ENCODE results near the gene GPR157. TPM values are rescaled to one million over a fixed set of nuclear protein-coding genes. Genes with fewer than 3 reads are reported as not detected.

The GPR157 gene
- 1 to 10 TPM; 5.4 to 7.0 TPM for total RNA-seq

GRCh38 chr1:9128520-9129265, at the start of gene GPR157:
TSS of gene GPR157 (minus strand) at chr1:9129102. CDS start at chr1:9129027, 75 bp downstream.
- H3K36me3 ChIP-seq: no peaks in the 10 kb centered on the region
- ATAC-seq (ENCODE audit: insufficient number of reproducible peaks, low FRiP score, low read depth) (peak; percentile 80), DNase-seq (ENCODE audit: low spot score) (peak; percentile 45)
- H3K27me3 ChIP-seq (replicated peaks; ENCODE audit: insufficient read depth): no peaks in the 10 kb centered on the region
- TF ChIP-seq, protein P1, sequence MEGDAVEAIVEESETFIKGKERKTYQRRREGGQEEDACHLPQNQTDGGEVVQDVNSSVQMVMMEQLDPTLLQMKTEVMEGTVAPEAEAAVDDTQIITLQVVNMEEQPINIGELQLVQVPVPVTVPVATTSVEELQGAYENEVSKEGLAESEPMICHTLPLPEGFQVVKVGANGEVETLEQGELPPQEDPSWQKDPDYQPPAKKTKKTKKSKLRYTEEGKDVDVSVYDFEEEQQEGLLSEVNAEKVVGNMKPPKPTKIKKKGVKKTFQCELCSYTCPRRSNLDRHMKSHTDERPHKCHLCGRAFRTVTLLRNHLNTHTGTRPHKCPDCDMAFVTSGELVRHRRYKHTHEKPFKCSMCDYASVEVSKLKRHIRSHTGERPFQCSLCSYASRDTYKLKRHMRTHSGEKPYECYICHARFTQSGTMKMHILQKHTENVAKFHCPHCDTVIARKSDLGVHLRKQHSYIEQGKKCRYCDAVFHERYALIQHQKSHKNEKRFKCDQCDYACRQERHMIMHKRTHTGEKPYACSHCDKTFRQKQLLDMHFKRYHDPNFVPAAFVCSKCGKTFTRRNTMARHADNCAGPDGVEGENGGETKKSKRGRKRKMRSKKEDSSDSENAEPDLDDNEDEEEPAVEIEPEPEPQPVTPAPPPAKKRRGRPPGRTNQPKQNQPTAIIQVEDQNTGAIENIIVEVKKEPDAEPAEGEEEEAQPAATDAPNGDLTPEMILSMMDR (IDR thresholded peaks at IDR 0.05): no peak
- peak within 1 kb of the TSS; percentile 88 to 90 for H3K27ac ChIP-seq
- peaks cover 10 to 31% of the 10 kb centered on the region in 2 donors for H3K4me1 ChIP-seq (ENCODE audit: control insufficient read depth in 1 of 2, low read depth in 2 of 2)
- no peaks in the 10 kb centered on the region for H3K9me3 ChIP-seq
- peak within 1 kb of the TSS; percentile 86 for H3K4me3 ChIP-seq

DNA sequence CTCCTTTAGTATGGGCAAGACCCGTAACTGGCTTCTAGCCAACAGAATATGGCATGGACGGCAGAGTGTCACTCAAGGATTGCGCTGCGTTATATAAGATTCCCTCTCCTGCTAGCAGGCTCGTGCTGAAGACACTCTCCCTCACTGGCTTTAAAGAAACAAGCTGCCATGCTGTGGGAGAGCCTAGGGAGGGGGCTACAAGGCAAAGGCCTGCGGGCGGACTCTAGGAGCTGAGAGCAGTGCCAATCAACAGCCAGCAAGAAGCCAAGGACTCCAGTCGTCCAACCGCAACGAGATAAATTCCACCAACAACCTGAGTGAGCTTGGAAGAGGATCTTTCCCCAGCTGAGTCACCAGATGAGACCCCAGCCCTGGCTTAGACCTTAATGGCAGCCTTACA, 45.9 kb upstream of the GPR157 start:
- Histone ChIP-seq H3K27ac (peak overlapping the region in 1 of 2 donors; percentile 45), H3K4me1 (ENCODE audit: control insufficient read depth in 1 of 2, low read depth in 2 of 2) (peaks cover 8 to 20% of the 10 kb centered on the region in 2 donors), H3K36me3 (no peaks in the 10 kb centered on the region), H3K9me3 (no peaks in the 10 kb centered on the region), H3K27me3 (replicated peaks; ENCODE audit: insufficient read depth) (no peaks in the 10 kb centered on the region), H3K4me3 (no peak overlapping the region)
- DNase-seq (ENCODE audit: low spot score): no peak
- ATAC-seq (ENCODE audit: insufficient number of reproducible peaks, low FRiP score, low read depth): no peak
- TF ChIP-seq, protein P1 (IDR thresholded peaks at IDR 0.05): no peak

DNA sequence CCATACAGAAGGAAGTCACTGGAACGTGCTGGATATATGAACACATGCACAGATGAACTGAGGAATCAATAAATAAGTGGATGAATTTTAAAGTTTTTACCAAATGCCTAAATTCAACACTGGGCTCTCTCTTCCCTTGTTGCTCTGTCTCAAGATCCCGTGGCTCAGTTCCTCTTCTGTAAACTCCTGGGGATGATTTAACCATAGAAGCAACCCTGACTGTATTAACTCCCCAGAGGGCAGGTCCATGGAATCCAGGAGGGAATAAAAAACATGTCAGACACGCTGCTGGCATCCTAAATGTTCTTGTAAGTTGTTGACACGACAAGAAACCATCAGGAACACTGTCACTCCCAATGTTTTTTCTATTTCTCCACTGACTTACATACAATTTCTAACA, 45.3 kb upstream of the GPR157 start:
- TF ChIP-seq, protein P1 (IDR thresholded peaks at IDR 0.05): no peak
- ATAC-seq (ENCODE audit: insufficient number of reproducible peaks, low FRiP score, low read depth) (no peak), DNase-seq (ENCODE audit: low spot score) (no peak)
- Histone ChIP-seq H3K4me1 (ENCODE audit: control insufficient read depth in 1 of 2, low read depth in 2 of 2) (peaks cover 8 to 17% of the 10 kb centered on the region in 2 donors), H3K27me3 (replicated peaks; ENCODE audit: insufficient read depth) (no peaks in the 10 kb centered on the region), H3K36me3 (no peaks in the 10 kb centered on the region), H3K9me3 (no peaks in the 10 kb centered on the region), H3K4me3 (no peak overlapping the region), H3K27ac (peak overlapping the region in 1 of 2 donors; percentile 45)

DNA sequence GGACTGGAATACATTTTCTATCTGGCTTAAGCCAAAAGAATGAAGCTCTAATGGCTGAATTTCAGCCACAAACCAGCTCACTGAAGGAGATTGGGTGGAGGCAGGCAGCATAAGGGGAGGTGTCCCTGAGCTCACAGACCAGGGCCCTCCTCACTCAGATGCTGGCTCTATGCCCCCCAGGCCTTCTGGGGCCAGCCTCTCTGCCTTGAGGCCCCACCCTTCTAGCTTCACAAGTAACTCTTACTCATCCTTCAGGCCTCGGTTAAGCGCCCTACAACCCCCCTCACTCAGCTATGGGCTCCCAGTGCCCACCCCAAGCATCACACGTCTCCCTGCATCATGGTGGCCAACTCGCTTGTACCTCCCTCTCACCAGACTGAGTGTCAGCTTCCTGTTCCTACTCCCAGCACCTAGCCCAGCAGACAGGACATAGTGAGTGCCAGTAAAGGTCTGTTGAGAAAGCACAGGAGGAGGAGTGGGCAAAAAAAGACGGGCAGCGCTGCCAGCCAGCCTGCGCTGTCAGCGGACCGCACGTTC, 40.8 kb upstream of the GPR157 start:
- Histone ChIP-seq H3K36me3 (no peaks in the 10 kb centered on the region), H3K4me1 (ENCODE audit: control insufficient read depth in 1 of 2, low read depth in 2 of 2) (peaks cover 5 to 14% of the 10 kb centered on the region in 2 donors), H3K9me3 (no peaks in the 10 kb centered on the region), H3K4me3 (no peak overlapping the region), H3K27me3 (replicated peaks; ENCODE audit: insufficient read depth) (no peaks in the 10 kb centered on the region), H3K27ac (no peak overlapping the region)
- no peak for ATAC-seq (ENCODE audit: insufficient number of reproducible peaks, low FRiP score, low read depth)
- TF ChIP-seq, protein P1 (IDR thresholded peaks at IDR 0.05): no peak
- DNase-seq (ENCODE audit: low spot score): no peak

GRCh38 chr1:9167638-9168037, 38.7 kb upstream of the GPR157 start:
- DNase-seq (ENCODE audit: low spot score) (no peak), ATAC-seq (ENCODE audit: insufficient number of reproducible peaks, low FRiP score, low read depth) (no peak)
- TF ChIP-seq, protein P1 (IDR thresholded peaks at IDR 0.05): no peak
- Histone ChIP-seq H3K4me1 (ENCODE audit: control insufficient read depth in 1 of 2, low read depth in 2 of 2) (peaks cover 22 to 28% of the 10 kb centered on the region in 2 donors), H3K36me3 (no peaks in the 10 kb centered on the region), H3K4me3 (no peak overlapping the region), H3K9me3 (no peaks in the 10 kb centered on the region), H3K27me3 (replicated peaks; ENCODE audit: insufficient read depth) (no peaks in the 10 kb centered on the region), H3K27ac (no peak overlapping the region)

All from thoracic aorta (tissue), 2 donors.